ENCODE measurements around the gene ATP6V1B1. TPM values are rescaled to one million over a fixed set of nuclear protein-coding genes. Genes with fewer than 3 reads are reported as not detected.

Gene ATP6V1B1
- total RNA-seq, 1 experiment from 2014 or later: not detected

DNA sequence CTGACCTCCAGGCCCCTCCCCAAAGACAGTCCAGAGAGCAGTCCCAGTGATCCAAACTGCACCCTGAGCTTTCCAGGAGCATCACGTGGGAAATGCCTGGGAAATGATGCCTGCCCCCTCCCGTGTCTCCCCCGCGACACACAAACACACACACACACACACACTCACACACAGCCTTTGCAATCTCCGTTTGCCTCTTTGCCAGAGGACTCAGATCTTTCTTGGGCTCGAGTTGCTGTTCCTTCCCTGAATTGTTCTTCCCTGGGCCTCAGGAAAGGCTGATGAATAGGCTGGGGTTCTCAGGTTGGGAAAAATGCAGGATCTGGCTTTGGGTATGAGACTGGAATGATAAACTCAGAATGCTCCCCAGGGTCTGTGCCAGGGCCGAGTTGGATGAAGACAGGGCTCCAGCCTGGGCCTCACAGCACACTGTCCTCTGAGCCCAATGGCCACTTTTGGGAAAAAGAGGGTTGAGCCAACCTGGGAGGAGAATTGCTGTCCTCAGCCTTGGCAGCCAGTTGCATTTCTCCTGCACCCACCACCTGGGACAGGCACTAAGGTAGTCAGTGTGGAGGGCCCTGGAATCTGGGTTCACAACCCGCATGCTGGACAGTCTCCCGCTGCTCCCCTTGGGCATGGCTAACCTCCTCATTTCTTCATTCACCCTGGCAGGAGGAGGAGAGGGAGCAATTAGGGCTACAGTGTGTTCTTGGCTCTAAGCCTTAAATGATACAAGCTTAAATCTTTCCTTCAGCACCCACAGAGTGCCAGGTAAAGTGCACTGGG lies 43.9 kb upstream of the ATP6V1B1 start:
- H4K20me1 ChIP-seq (ENCODE audit: low read length): no peaks in the 10 kb centered on the region
- no peak overlapping the region for H3K4me3 ChIP-seq (ENCODE audit: low read length)
- intact Hi-C loops (cut with micrococcal nuclease): no loop called here
- H3K9ac ChIP-seq (ENCODE audit: low read length): no peak overlapping the region
- H2AFZ ChIP-seq (ENCODE audit: low read length): no peak overlapping the region
- ATAC-seq (no peak), DNase-seq (no peak)
- no peaks in the 10 kb centered on the region for H3K9me2 ChIP-seq (replicated peaks; ENCODE audit: low read length)
- H3K27me3 ChIP-seq (ENCODE audit: low read length): peaks cover 35% of the 10 kb centered on the region
- no TSS peak for BruUV-seq (replicated peaks)
- no peaks in the 10 kb centered on the region for H3F3A ChIP-seq (ENCODE audit: low read length, unreplicated experiment)
- H3K4me2 ChIP-seq (ENCODE audit: low read length): no peak overlapping the region
- H3K4me1 ChIP-seq (ENCODE audit: insufficient read depth, low read length): no peaks in the 10 kb centered on the region
- no peaks in the 10 kb centered on the region for H3K79me2 ChIP-seq (ENCODE audit: low read length)
- ChIA-PET POLR2A (ENCODE audit: unreplicated experiment) (no interaction called here), CTCF (no interaction called here)
- no peaks in the 10 kb centered on the region for H3K36me3 ChIP-seq (ENCODE audit: low read depth, low read length)
- H3K9me3 ChIP-seq (ENCODE audit: low read length): no peaks in the 10 kb centered on the region
- H3K27ac ChIP-seq (ENCODE audit: low read length): no peak overlapping the region
- TF ChIP-seq EZH2phosphoT487 (IDR thresholded peaks at IDR 0.05; ENCODE audit: borderline replicate concordance, low read length) (no peak), EZH2 (IDR thresholded peaks at IDR 0.05; ENCODE audit: low read length, unreplicated experiment) (no peak), CTCF (conservative IDR thresholded peaks at IDR 0.05; ENCODE audit: low read depth, low read length) (no peak)

DNA sequence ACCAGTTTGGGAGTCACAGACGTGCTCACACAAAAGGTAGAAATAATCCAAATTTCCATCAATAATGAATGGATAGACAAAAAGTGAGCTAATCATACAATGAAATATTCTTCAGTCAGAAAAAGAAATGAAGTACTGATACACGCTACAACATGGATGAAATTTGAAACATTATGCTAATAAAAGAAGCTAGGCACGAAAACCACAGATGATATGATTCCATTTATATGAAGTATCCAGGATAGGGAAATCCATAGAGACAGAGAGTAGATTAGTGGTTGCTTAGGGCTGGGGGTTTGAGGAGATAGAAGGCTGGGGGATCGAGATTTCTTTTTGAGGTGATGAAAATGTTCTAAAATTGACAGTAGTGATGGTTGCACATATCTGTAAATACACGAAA lies 43.0 kb upstream of the ATP6V1B1 start:
- no peak for ATAC-seq
- H3K27me3 ChIP-seq (ENCODE audit: low read length): peaks cover 37% of the 10 kb centered on the region
- no peaks in the 10 kb centered on the region for H3K9me2 ChIP-seq (replicated peaks; ENCODE audit: low read length)
- no peak overlapping the region for H3K27ac ChIP-seq (ENCODE audit: low read length)
- no peaks in the 10 kb centered on the region for H3K9me3 ChIP-seq (ENCODE audit: low read length)
- CTCF ChIA-PET: no interaction called here
- H3K9ac ChIP-seq (ENCODE audit: low read length): no peak overlapping the region
- H3K4me3 ChIP-seq (ENCODE audit: low read length): no peak overlapping the region
- no peaks in the 10 kb centered on the region for H3F3A ChIP-seq (ENCODE audit: low read length, unreplicated experiment)
- no peaks in the 10 kb centered on the region for H3K79me2 ChIP-seq (ENCODE audit: low read length)
- no peak for TF ChIP-seq EZH2phosphoT487 (IDR thresholded peaks at IDR 0.05; ENCODE audit: borderline replicate concordance, low read length)
- no peak for TF ChIP-seq CTCF (conservative IDR thresholded peaks at IDR 0.05; ENCODE audit: low read depth, low read length)
- no peak for TF ChIP-seq EZH2 (IDR thresholded peaks at IDR 0.05; ENCODE audit: low read length, unreplicated experiment)
- DNase-seq: no peak
- H3K4me2 ChIP-seq (ENCODE audit: low read length): no peak overlapping the region
- no peak overlapping the region for H2AFZ ChIP-seq (ENCODE audit: low read length)
- no peaks in the 10 kb centered on the region for H3K36me3 ChIP-seq (ENCODE audit: low read depth, low read length)
- H4K20me1 ChIP-seq (ENCODE audit: low read length): no peaks in the 10 kb centered on the region
- POLR2A ChIA-PET (ENCODE audit: unreplicated experiment): no interaction called here
- no TSS peak for BruUV-seq (replicated peaks)
- intact Hi-C loops (cut with micrococcal nuclease): no loop called here
- no peaks in the 10 kb centered on the region for H3K4me1 ChIP-seq (ENCODE audit: insufficient read depth, low read length)

DNA sequence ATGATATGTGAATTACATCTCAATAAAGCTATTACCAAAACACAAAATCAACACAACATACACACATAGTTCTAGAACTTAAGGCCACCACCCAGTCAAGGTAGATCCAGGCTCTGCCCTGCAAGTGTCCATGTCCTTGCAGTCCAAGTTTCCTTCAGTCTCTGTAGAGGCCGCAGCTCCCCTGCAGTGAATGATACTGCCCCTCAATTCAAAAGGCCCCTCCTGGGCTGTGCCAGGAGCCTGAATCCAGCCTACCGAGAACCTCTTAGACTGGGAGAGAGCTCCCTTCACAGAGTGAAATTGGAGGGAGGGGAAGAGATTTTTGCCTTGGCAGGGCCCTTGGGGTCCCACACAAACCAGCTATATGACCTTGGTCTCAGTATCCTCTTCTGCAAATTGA lies 42.5 kb upstream of the ATP6V1B1 start:
- no peaks in the 10 kb centered on the region for H4K20me1 ChIP-seq (ENCODE audit: low read length)
- H3K36me3 ChIP-seq (ENCODE audit: low read depth, low read length): no peaks in the 10 kb centered on the region
- H3K9me2 ChIP-seq (replicated peaks; ENCODE audit: low read length): no peaks in the 10 kb centered on the region
- no peak for ATAC-seq
- H2AFZ ChIP-seq (ENCODE audit: low read length): no peak overlapping the region
- H3F3A ChIP-seq (ENCODE audit: low read length, unreplicated experiment): no peaks in the 10 kb centered on the region
- H3K27ac ChIP-seq (ENCODE audit: low read length): no peak overlapping the region
- ChIA-PET POLR2A (ENCODE audit: unreplicated experiment) (no interaction called here), CTCF (no interaction called here)
- H3K9ac ChIP-seq (ENCODE audit: low read length): no peak overlapping the region
- no peaks in the 10 kb centered on the region for H3K4me1 ChIP-seq (ENCODE audit: insufficient read depth, low read length)
- H3K79me2 ChIP-seq (ENCODE audit: low read length): no peaks in the 10 kb centered on the region
- intact Hi-C loops (cut with micrococcal nuclease): no loop called here
- TF ChIP-seq EZH2 (IDR thresholded peaks at IDR 0.05; ENCODE audit: low read length, unreplicated experiment): no peak
- TF ChIP-seq CTCF (conservative IDR thresholded peaks at IDR 0.05; ENCODE audit: low read depth, low read length): no peak
- no peak for TF ChIP-seq EZH2phosphoT487 (IDR thresholded peaks at IDR 0.05; ENCODE audit: borderline replicate concordance, low read length)
- H3K4me2 ChIP-seq (ENCODE audit: low read length): no peak overlapping the region
- BruUV-seq (replicated peaks): no TSS peak
- H3K27me3 ChIP-seq (ENCODE audit: low read length): peaks cover 41% of the 10 kb centered on the region
- DNase-seq: no peak
- H3K9me3 ChIP-seq (ENCODE audit: low read length): no peaks in the 10 kb centered on the region
- no peak overlapping the region for H3K4me3 ChIP-seq (ENCODE audit: low read length)

Data from PC-3 (cell line).